Neural progenitor cell (in vitro differentiated cells): ENCODE data around the gene EDIL3. TPM values are rescaled to one million over a fixed set of nuclear protein-coding genes. Genes with fewer than 3 reads are reported as not detected.

Experiments used
- DNase-seq: peaks from one replicate; pipeline ENCODE4 v3.0.0-alpha.2; 2016; ENCODE audit warnings: low spot score
- H2AFZ ChIP-seq: fragments of 200-600 bp; sonication (generic); replicated peaks from 2 replicates; pipeline ENCODE4 v1.6.1; 2016; ENCODE audit warnings: antibody characterized with exemption
- H3F3A ChIP-seq: fragments of 200-600 bp; sonication (generic); 2 replicates; pipeline ENCODE4 v1.6.1; 2016; ENCODE audit warnings: antibody characterized with exemption, low read depth
- H3K27ac ChIP-seq: fragments of 200-600 bp; sonication (generic); 2 replicates; pipeline ENCODE4 v1.5.1; 2016; ENCODE audit warnings: mild to moderate bottlenecking
- H3K27me3 ChIP-seq: fragments of 200-600 bp; sonication (generic); 2 replicates; pipeline ENCODE4 v1.6.1; 2016; ENCODE audit warnings: mild to moderate bottlenecking, moderate library complexity
- H3K36me3 ChIP-seq: fragments of 200-600 bp; sonication (generic); 2 replicates; pipeline ENCODE4 v1.5.1; 2016
- H3K4me1 ChIP-seq: fragments of 200-600 bp; sonication (generic); 2 replicates; pipeline ENCODE4 v1.6.1; 2016; ENCODE audit warnings: mixed run types
- H3K4me2 ChIP-seq: fragments of 200-600 bp; sonication (generic); 2 replicates; pipeline ENCODE4 v1.6.1; 2016
- H3K4me3 ChIP-seq: fragments of 200-600 bp; sonication (generic); 2 replicates; pipeline ENCODE4 v1.5.1; 2016
- H3K79me2 ChIP-seq: fragments of 200-600 bp; sonication (generic); 2 replicates; pipeline ENCODE4 v1.6.1; 2016; ENCODE audit warnings: low read depth
- H3K9ac ChIP-seq: fragments of 200-600 bp; sonication (generic); 2 replicates; pipeline ENCODE4 v1.6.1; 2016
- H3K9me3 ChIP-seq: fragments of 200-600 bp; sonication (generic); 2 replicates; pipeline ENCODE4 v1.5.1; 2016; ENCODE audit warnings: low read depth
- H4K20me1 ChIP-seq: fragments of 200-600 bp; sonication (generic); 2 replicates; pipeline ENCODE4 v1.6.1; 2016; ENCODE audit warnings: low read depth
- H3K27ac Mint-ChIP-seq: 3 replicates; pipeline ENCODE4 v1.8.0; 2021; ENCODE audit warnings: mixed read lengths
- H3K27me3 Mint-ChIP-seq: 2 replicates; pipeline ENCODE4 v1.8.0; 2022; ENCODE audit warnings: low read depth, mild to moderate bottlenecking, inconsistent platforms, moderate library complexity, mixed read lengths; ENCODE audit not compliant: insufficient read depth
- H3K36me3 Mint-ChIP-seq: 3 replicates; pipeline ENCODE4 v1.8.0; 2021; ENCODE audit warnings: mixed read lengths
- H3K4me1 Mint-ChIP-seq: 3 replicates; pipeline ENCODE4 v1.8.0; 2021; ENCODE audit warnings: mixed read lengths
- H3K4me3 Mint-ChIP-seq: 3 replicates; pipeline ENCODE4 v1.8.0; 2021; ENCODE audit warnings: mild to moderate bottlenecking, moderate library complexity, mixed read lengths
- H3K9me3 Mint-ChIP-seq: 3 replicates; pipeline ENCODE4 v1.8.0; 2020; ENCODE audit warnings: mixed read lengths
- CTCF ChIP-seq: fragments of 200-600 bp; sonication (generic); IDR thresholded peaks from 2 replicates; pipeline ENCODE4 v1.5.1; 2017; ENCODE audit warnings: antibody characterized with exemption, mild to moderate bottlenecking
- EZH2 ChIP-seq: fragments of 200-600 bp; sonication (generic); IDR thresholded peaks from 2 replicates; pipeline ENCODE4 v1.6.1; 2017; ENCODE audit warnings: antibody characterized with exemption, mild to moderate bottlenecking, moderate library complexity
- EZH2phosphoT487 ChIP-seq: fragments of 200-600 bp; sonication (generic); IDR thresholded peaks from 2 replicates; pipeline ENCODE4 v1.6.1; 2017; ENCODE audit warnings: antibody characterized with exemption
- total RNA-seq: library from RNA; depleted of rRNA; stranded (reverse); fragments of >200 nt; gene quantifications from 2 replicates; pipeline ENCODE4 v1.2.3, GENCODE V29; 2015; ENCODE audit warnings: low replicate concordance

Gene EDIL3
- total RNA-seq, 1 donor from 2014 or later = 13.8 TPM

- no peaks in the 10 kb centered on the region for H3K79me2 ChIP-seq
- no peak overlapping the region for H3K27ac Mint-ChIP-seq
- no peaks in the 10 kb centered on the region for H4K20me1 ChIP-seq
- H3K4me3 ChIP-seq = no peak overlapping the region
- no peak overlapping the region for H3K27ac ChIP-seq
- TF ChIP-seq EZH2 (no peak), CTCF (no peak), EZH2phosphoT487 (no peak)
- H3K27me3 Mint-ChIP-seq = peaks cover 2% of the 10 kb centered on the region
- H3K9me3 ChIP-seq = no peaks in the 10 kb centered on the region
- H3K36me3 ChIP-seq = no peaks in the 10 kb centered on the region
- no peak overlapping the region for H2AFZ ChIP-seq
- no peak overlapping the region for H3K9ac ChIP-seq
- H3K4me2 ChIP-seq = no peak overlapping the region
- no peak overlapping the region for H3K4me3 Mint-ChIP-seq
- DNase-seq = no peak
- no peaks in the 10 kb centered on the region for H3K27me3 ChIP-seq
- H3K4me1 ChIP-seq = no peaks in the 10 kb centered on the region
- H3K9me3 Mint-ChIP-seq = no peaks in the 10 kb centered on the region
- H3K36me3 Mint-ChIP-seq = no peaks in the 10 kb centered on the region
- no peaks in the 10 kb centered on the region for H3F3A ChIP-seq
- no peaks in the 10 kb centered on the region for H3K4me1 Mint-ChIP-seq
These were observed 397.0 kb downstream of the EDIL3 start for GRCh38 chr5:83987513-83988292.

- Mint-ChIP-seq H3K27ac (no peak overlapping the region), H3K4me1 (no peaks in the 10 kb centered on the region), H3K36me3 (no peaks in the 10 kb centered on the region), H3K9me3 (no peaks in the 10 kb centered on the region), H3K4me3 (no peak overlapping the region), H3K27me3 (no peaks in the 10 kb centered on the region)
- Histone ChIP-seq H3K4me2 (no peak overlapping the region), H3K36me3 (no peaks in the 10 kb centered on the region), H3K9ac (no peak overlapping the region), H3K9me3 (no peaks in the 10 kb centered on the region), H2AFZ (no peak overlapping the region), H3K27ac (no peak overlapping the region), H3K4me1 (no peaks in the 10 kb centered on the region), H3K27me3 (no peaks in the 10 kb centered on the region), H3K79me2 (no peaks in the 10 kb centered on the region), H4K20me1 (no peaks in the 10 kb centered on the region), H3F3A (no peaks in the 10 kb centered on the region), H3K4me3 (no peak overlapping the region)
- DNase-seq = no peak
- TF ChIP-seq EZH2 = no peak
- no peak for TF ChIP-seq CTCF
- no peak for TF ChIP-seq EZH2phosphoT487
These were observed 400.8 kb downstream of the EDIL3 start for GRCh38 chr5:83983852-83984251.

GRCh38 chr5:83973925-83974815 lies 410.5 kb downstream of the EDIL3 start:
- Mint-ChIP-seq H3K27ac (no peak overlapping the region), H3K36me3 (no peaks in the 10 kb centered on the region), H3K4me1 (peaks cover 21% of the 10 kb centered on the region), H3K4me3 (no peak overlapping the region), H3K9me3 (no peaks in the 10 kb centered on the region), H3K27me3 (no peaks in the 10 kb centered on the region)
- peak; percentile 27 for DNase-seq
- Histone ChIP-seq H3K4me1 (peaks cover 13% of the 10 kb centered on the region), H3F3A (no peaks in the 10 kb centered on the region), H3K4me3 (no peak overlapping the region), H3K79me2 (no peaks in the 10 kb centered on the region), H3K9me3 (no peaks in the 10 kb centered on the region), H3K9ac (no peak overlapping the region), H4K20me1 (no peaks in the 10 kb centered on the region), H3K36me3 (no peaks in the 10 kb centered on the region), H3K27me3 (no peaks in the 10 kb centered on the region), H3K4me2 (peak overlapping the region; percentile 25), H2AFZ (peak overlapping the region; percentile 95), H3K27ac (no peak overlapping the region)
- TF ChIP-seq CTCF (no peak), EZH2phosphoT487 (no peak), EZH2 (no peak)
